ENCODE data around the gene PROX2.

Gene PROX2

DNA sequence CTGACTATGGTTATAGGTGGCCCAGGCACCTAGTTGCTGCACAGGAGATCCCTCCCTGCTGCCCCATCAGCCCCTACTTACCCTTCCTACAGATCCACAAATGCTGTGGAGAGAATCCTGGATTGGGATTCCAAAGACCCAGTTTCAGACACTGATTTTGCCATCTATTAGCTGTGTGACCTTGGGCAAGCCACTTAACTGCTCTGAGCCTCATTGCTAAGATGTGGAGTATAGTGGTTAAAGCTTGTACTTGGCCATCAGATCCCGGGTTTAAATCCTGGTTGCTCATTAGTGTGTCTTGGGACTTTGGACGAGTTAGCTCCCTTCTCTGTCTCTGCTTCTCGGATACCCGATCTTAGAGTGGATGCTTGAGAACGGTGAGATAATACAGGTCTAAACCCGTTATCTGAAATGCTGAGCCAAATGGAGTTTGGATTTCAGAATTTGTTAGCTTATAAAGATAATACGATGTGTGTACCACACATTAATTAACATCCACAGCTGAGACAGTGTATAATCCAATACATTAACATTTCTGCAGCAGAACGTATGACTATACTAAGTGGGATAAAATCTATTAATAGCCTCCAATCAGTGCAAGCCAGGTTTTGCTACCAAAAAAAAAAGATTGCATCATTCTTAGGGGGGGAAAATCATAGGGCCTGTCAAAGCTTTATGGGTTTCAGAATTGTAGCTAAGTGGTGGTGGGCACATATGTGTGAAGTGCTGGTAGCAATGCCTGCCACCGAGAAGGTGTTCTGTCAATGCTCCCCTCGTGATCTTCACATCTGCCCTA lies 16.0 kb downstream of the PROX2 start:
- peaks cover 1% of the 10 kb centered on the region for H3K4me1 ChIP-seq (ENCODE audit: control insufficient read depth, insufficient read depth, low read depth, low read length)
- no peak overlapping the region for H2BK120ac ChIP-seq (ENCODE audit: low read depth, low read length)
- no peak overlapping the region for H2BK15ac ChIP-seq (ENCODE audit: low read depth, poor library complexity, severe bottlenecking)
- no peak overlapping the region for H3K4me2 ChIP-seq (ENCODE audit: low read length, poor library complexity, severe bottlenecking)
- H3K4me3 ChIP-seq (ENCODE audit: insufficient read depth in 1 of 2, low read depth in 1 of 2, low read length in 2 of 2), result no peak overlapping the region
- no peaks in the 10 kb centered on the region for H3K79me1 ChIP-seq (replicated peaks; ENCODE audit: low read length, poor library complexity, severe bottlenecking)
- H3K23ac ChIP-seq (ENCODE audit: low read length in 2 of 2), result no peak overlapping the region
- peaks cover 0 to 11% of the 10 kb centered on the region in 2 experiments for H3K27me3 ChIP-seq (ENCODE audit: control insufficient read depth in 1 of 2, insufficient read depth in 1 of 2, low read length in 2 of 2)
- no peak overlapping the region for H2BK5ac ChIP-seq (ENCODE audit: low read depth, low read length, poor library complexity, severe bottlenecking)
- H3K9ac ChIP-seq (ENCODE audit: low read length), result peak overlapping the region; percentile 32
- H3K36me3 ChIP-seq (ENCODE audit: control insufficient read depth in 1 of 2, insufficient read depth in 2 of 2, low read depth in 1 of 2, low read length in 2 of 2), result no peaks in the 10 kb centered on the region
- H4K91ac ChIP-seq (ENCODE audit: low read length), result no peak overlapping the region
- no peak overlapping the region for H3K4ac ChIP-seq (ENCODE audit: low read depth in 1 of 2, low read length in 2 of 2)
- no peak overlapping the region for H2BK12ac ChIP-seq (ENCODE audit: low read length in 2 of 2)
- 80% methylated on average over 6 of the region's 10 CpGs for WGBS
- no peak overlapping the region for H3K18ac ChIP-seq (ENCODE audit: low read depth in 1 of 2, low read length in 2 of 2)
- H2AK5ac ChIP-seq (ENCODE audit: low read length, severe bottlenecking), result no peak overlapping the region
- no peak for DNase-seq
- H3K27ac ChIP-seq (ENCODE audit: low read length, poor library complexity, severe bottlenecking), result no peak overlapping the region
- no peak overlapping the region for H3K14ac ChIP-seq (ENCODE audit: low read length in 2 of 2)
- H4K8ac ChIP-seq (ENCODE audit: low read length), result no peak overlapping the region
- H2AFZ ChIP-seq (ENCODE audit: low read depth, low read length), result no peak overlapping the region
- no peaks in the 10 kb centered on the region for H3K9me3 ChIP-seq (ENCODE audit: control insufficient read depth, low read length)

DNA sequence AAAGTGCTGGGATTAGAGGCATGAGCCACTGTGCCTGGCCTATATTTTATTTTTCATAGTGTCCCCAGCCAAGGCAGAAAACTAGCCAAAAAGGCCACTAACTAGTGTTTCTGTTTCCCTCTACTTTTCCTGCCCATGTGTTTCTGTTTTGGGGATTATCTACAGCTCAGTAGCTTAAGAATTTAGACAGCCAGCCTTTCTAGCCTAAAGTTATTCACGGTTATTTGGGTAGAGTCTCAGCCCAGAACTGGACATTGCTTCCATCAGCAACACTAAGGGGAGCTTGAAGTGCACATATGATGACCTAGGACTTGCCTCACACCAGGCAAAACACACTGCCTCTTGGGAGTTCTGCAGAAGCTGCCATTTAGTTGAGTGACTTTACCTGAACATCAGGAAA lies 17.9 kb downstream of the PROX2 start:
- H3K79me1 ChIP-seq (replicated peaks; ENCODE audit: low read length, poor library complexity, severe bottlenecking), result no peaks in the 10 kb centered on the region
- no peak overlapping the region for H2BK15ac ChIP-seq (ENCODE audit: low read depth, poor library complexity, severe bottlenecking)
- no peak overlapping the region for H4K91ac ChIP-seq (ENCODE audit: low read length)
- no peak overlapping the region for H2AK5ac ChIP-seq (ENCODE audit: low read length, severe bottlenecking)
- H3K9ac ChIP-seq (ENCODE audit: low read length), result no peak overlapping the region
- H3K4ac ChIP-seq (ENCODE audit: low read depth in 1 of 2, low read length in 2 of 2), result no peak overlapping the region
- no peak overlapping the region for H2BK12ac ChIP-seq (ENCODE audit: low read length in 2 of 2)
- H3K4me1 ChIP-seq (ENCODE audit: control insufficient read depth, insufficient read depth, low read depth, low read length), result peaks cover 1% of the 10 kb centered on the region
- no peak overlapping the region for H2BK120ac ChIP-seq (ENCODE audit: low read depth, low read length)
- H3K14ac ChIP-seq (ENCODE audit: low read length in 2 of 2), result no peak overlapping the region
- no peak overlapping the region for H3K4me2 ChIP-seq (ENCODE audit: low read length, poor library complexity, severe bottlenecking)
- no peaks in the 10 kb centered on the region for H3K9me3 ChIP-seq (ENCODE audit: control insufficient read depth, low read length)
- WGBS, result 89% methylated on average over 1 of the region's 1 CpG
- no peak overlapping the region for H3K18ac ChIP-seq (ENCODE audit: low read depth in 1 of 2, low read length in 2 of 2)
- DNase-seq, result no peak
- H3K36me3 ChIP-seq (ENCODE audit: control insufficient read depth in 1 of 2, insufficient read depth in 2 of 2, low read depth in 1 of 2, low read length in 2 of 2), result no peaks in the 10 kb centered on the region
- H3K23ac ChIP-seq (ENCODE audit: low read length in 2 of 2), result no peak overlapping the region
- H4K8ac ChIP-seq (ENCODE audit: low read length), result no peak overlapping the region
- no peak overlapping the region for H3K27ac ChIP-seq (ENCODE audit: low read length, poor library complexity, severe bottlenecking)
- H2BK5ac ChIP-seq (ENCODE audit: low read depth, low read length, poor library complexity, severe bottlenecking), result no peak overlapping the region
- peaks cover 0 to 7% of the 10 kb centered on the region in 2 experiments for H3K27me3 ChIP-seq (ENCODE audit: control insufficient read depth in 1 of 2, insufficient read depth in 1 of 2, low read length in 2 of 2)
- no peak overlapping the region for H3K4me3 ChIP-seq (ENCODE audit: insufficient read depth in 1 of 2, low read depth in 1 of 2, low read length in 2 of 2)
- no peak overlapping the region for H2AFZ ChIP-seq (ENCODE audit: low read depth, low read length)

DNA sequence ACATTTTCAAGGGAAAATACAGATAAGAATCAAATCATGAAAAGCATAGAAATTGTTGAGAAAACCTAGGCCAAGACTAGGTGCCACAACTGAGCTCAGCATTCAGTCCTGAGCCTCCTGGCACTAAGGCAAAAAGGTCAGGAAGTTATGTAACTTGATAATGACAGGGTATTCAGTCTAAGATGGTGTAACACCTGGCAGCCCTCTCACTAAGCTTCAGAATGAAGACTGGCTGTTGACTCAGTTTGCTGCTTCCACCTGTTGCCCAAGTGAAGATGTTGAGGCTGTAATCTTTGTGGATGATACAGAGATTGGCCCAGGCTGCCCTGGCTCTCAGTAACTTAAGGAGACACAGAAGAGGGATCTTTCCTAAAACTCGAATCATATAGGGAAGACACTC lies 19.6 kb downstream of the PROX2 start:
- peaks cover 1% of the 10 kb centered on the region for H3K4me1 ChIP-seq (ENCODE audit: control insufficient read depth, insufficient read depth, low read depth, low read length)
- no peak overlapping the region for H3K9ac ChIP-seq (ENCODE audit: low read length)
- no peak overlapping the region for H2AFZ ChIP-seq (ENCODE audit: low read depth, low read length)
- H4K91ac ChIP-seq (ENCODE audit: low read length), result no peak overlapping the region
- no peak overlapping the region for H3K14ac ChIP-seq (ENCODE audit: low read length in 2 of 2)
- no peak overlapping the region for H4K8ac ChIP-seq (ENCODE audit: low read length)
- H2BK5ac ChIP-seq (ENCODE audit: low read depth, low read length, poor library complexity, severe bottlenecking), result no peak overlapping the region
- no peak overlapping the region for H3K4ac ChIP-seq (ENCODE audit: low read depth in 1 of 2, low read length in 2 of 2)
- H2BK15ac ChIP-seq (ENCODE audit: low read depth, poor library complexity, severe bottlenecking), result no peak overlapping the region
- H3K18ac ChIP-seq (ENCODE audit: low read depth in 1 of 2, low read length in 2 of 2), result no peak overlapping the region
- H2BK12ac ChIP-seq (ENCODE audit: low read length in 2 of 2), result no peak overlapping the region
- H3K27me3 ChIP-seq (ENCODE audit: control insufficient read depth in 1 of 2, insufficient read depth in 1 of 2, low read length in 2 of 2), result no peaks in the 10 kb centered on the region
- no peak overlapping the region for H3K27ac ChIP-seq (ENCODE audit: low read length, poor library complexity, severe bottlenecking)
- no peaks in the 10 kb centered on the region for H3K36me3 ChIP-seq (ENCODE audit: control insufficient read depth in 1 of 2, insufficient read depth in 2 of 2, low read depth in 1 of 2, low read length in 2 of 2)
- H3K79me1 ChIP-seq (replicated peaks; ENCODE audit: low read length, poor library complexity, severe bottlenecking), result no peaks in the 10 kb centered on the region
- no peak overlapping the region for H2BK120ac ChIP-seq (ENCODE audit: low read depth, low read length)
- no peak for DNase-seq
- no peak overlapping the region for H2AK5ac ChIP-seq (ENCODE audit: low read length, severe bottlenecking)
- no peak overlapping the region for H3K4me2 ChIP-seq (ENCODE audit: low read length, poor library complexity, severe bottlenecking)
- H3K23ac ChIP-seq (ENCODE audit: low read length in 2 of 2), result no peak overlapping the region
- WGBS, result no CpG with 5 or more reads among the region's 1 CpG
- H3K4me3 ChIP-seq (ENCODE audit: insufficient read depth in 1 of 2, low read depth in 1 of 2, low read length in 2 of 2), result no peak overlapping the region
- no peaks in the 10 kb centered on the region for H3K9me3 ChIP-seq (ENCODE audit: control insufficient read depth, low read length)

DNA sequence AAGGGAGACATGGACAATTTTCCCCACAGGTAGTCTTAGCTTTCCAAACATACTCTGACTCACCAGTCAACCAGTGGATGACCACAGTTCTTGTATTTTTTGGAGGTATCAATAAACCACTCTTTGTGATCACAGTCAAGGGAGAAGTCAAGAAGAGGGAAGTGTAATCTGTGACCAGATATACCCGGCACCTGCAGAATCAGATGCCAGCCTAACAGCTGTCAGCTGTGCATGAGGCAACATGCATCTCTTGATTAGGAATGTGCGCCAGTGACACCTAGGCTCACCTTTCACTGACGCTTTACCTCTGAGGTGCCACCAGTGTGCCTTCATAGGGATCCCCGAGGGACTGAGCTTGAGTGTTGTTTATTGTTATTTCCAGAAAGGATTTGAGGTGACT lies 20.0 kb downstream of the PROX2 start:
- Histone ChIP-seq H3K9me3 (ENCODE audit: control insufficient read depth, low read length) (no peaks in the 10 kb centered on the region), H3K4me3 (ENCODE audit: insufficient read depth in 1 of 2, low read depth in 1 of 2, low read length in 2 of 2) (peak overlapping the region in 1 of 2 experiments; percentile 55), H3K27ac (ENCODE audit: low read length, poor library complexity, severe bottlenecking) (no peak overlapping the region), H2BK120ac (ENCODE audit: low read depth, low read length) (no peak overlapping the region), H2BK15ac (ENCODE audit: low read depth, poor library complexity, severe bottlenecking) (no peak overlapping the region), H4K8ac (ENCODE audit: low read length) (no peak overlapping the region), H3K4me2 (ENCODE audit: low read length, poor library complexity, severe bottlenecking) (no peak overlapping the region), H3K36me3 (ENCODE audit: control insufficient read depth in 1 of 2, insufficient read depth in 2 of 2, low read depth in 1 of 2, low read length in 2 of 2) (no peaks in the 10 kb centered on the region), H2AFZ (ENCODE audit: low read depth, low read length) (no peak overlapping the region), H3K4ac (ENCODE audit: low read depth in 1 of 2, low read length in 2 of 2) (no peak overlapping the region), H3K79me1 (replicated peaks; ENCODE audit: low read length, poor library complexity, severe bottlenecking) (no peaks in the 10 kb centered on the region), H3K27me3 (ENCODE audit: control insufficient read depth in 1 of 2, insufficient read depth in 1 of 2, low read length in 2 of 2) (no peaks in the 10 kb centered on the region), H3K18ac (ENCODE audit: low read depth in 1 of 2, low read length in 2 of 2) (no peak overlapping the region), H2AK5ac (ENCODE audit: low read length, severe bottlenecking) (no peak overlapping the region), H3K14ac (ENCODE audit: low read length in 2 of 2) (no peak overlapping the region), H3K4me1 (ENCODE audit: control insufficient read depth, insufficient read depth, low read depth, low read length) (no peaks in the 10 kb centered on the region), H3K23ac (ENCODE audit: low read length in 2 of 2) (no peak overlapping the region), H3K9ac (ENCODE audit: low read length) (no peak overlapping the region), H2BK12ac (ENCODE audit: low read length in 2 of 2) (no peak overlapping the region), H4K91ac (ENCODE audit: low read length) (no peak overlapping the region), H2BK5ac (ENCODE audit: low read depth, low read length, poor library complexity, severe bottlenecking) (no peak overlapping the region)
- DNase-seq, result no peak
- 89% methylated on average over 4 of the region's 4 CpGs for WGBS
